HepG2 (cell line): ENCODE data around the gene GAS5. TPM values are rescaled to one million over a fixed set of nuclear protein-coding genes. Genes with fewer than 3 reads are reported as not detected.

Experiments used
- ATAC-seq: fragments of 200-7000 bp; cut with Tn5 transposase; 3 replicates; pipeline ENCODE4 v1.9.1; 2020; ENCODE audit warnings: mild to moderate bottlenecking, moderate library complexity
- BruUV-seq: library from RNA; stranded (reverse); fragments of 400-500 nt; replicated peaks from 2 replicates; lab custom pipeline; 2021; lab: Mats Ljungman, UMichigan
- CTCF ChIA-PET: fragments of 300-600 bp; formaldehyde crosslinking; extraction: SDS; loops from one replicate; lab custom pipeline; 2021; ENCODE audit warnings: low total read pairs, inconsistent platforms, low intra/inter-chr PET ratio; lab: Yijun Ruan, JAX
- POLR2A ChIA-PET: fragments of 350-600 bp; sonication (Branson Sonifier 250); formaldehyde crosslinking; loops from one replicate; lab custom pipeline; 2020; ENCODE audit warnings: antibody characterized with exemption, inconsistent platforms; lab: Yijun Ruan, JAX
- DNase-seq: peaks from one replicate; pipeline ENCODE4 v3.0.0-alpha.2; 2015; ENCODE audit warnings: low spot score
- FAIRE-seq: peaks from 3 replicates; lab custom pipeline; 2011; peaks lifted over from hg19 to GRCh38; lab: Jason Lieb, UNC
- H2AFZ ChIP-seq: one replicate; pipeline ENCODE4 v1.6.1; 2011; ENCODE audit warnings: low read length, inconsistent platforms
- H3K27ac ChIP-seq: fragments of 300-600 bp; 3 replicates; pipeline ENCODE4 v1.8.0; 2011; ENCODE audit warnings: mixed run types, mild to moderate bottlenecking, mixed read lengths, low read length, inconsistent platforms; ENCODE audit not compliant: insufficient read depth; ENCODE audit errors: extremely low read length
- H3K27me3 ChIP-seq, 2 experiments: fragments of 200-600 bp in 1 of 2; 2 replicates in 1 of 2; 3 replicates in 1 of 2; pipeline versions ENCODE4 v1.6.0 to v1.8.0; 2011; ENCODE audit warnings: low read length in 2 of 2, mild to moderate bottlenecking in 2 of 2, moderate library complexity in 2 of 2, inconsistent platforms in 1 of 2; ENCODE audit not compliant: insufficient read depth in 2 of 2, control insufficient read depth in 1 of 2
- H3K36me3 ChIP-seq, 2 experiments: fragments of 200-600 bp in 1 of 2; replicated peaks in 1 of 2; 2 replicates in 1 of 2; 3 replicates in 1 of 2; pipeline versions ENCODE4 v1.5.1 to v1.8.0; 2011; ENCODE audit warnings: low read length in 2 of 2, inconsistent platforms in 1 of 2; ENCODE audit not compliant: insufficient read depth in 2 of 2, control insufficient read depth in 1 of 2
- H3K4me1 ChIP-seq: 2 replicates; pipeline ENCODE4 v1.5.1; 2012; ENCODE audit warnings: low read length, inconsistent platforms; ENCODE audit not compliant: insufficient read depth
- H3K4me2 ChIP-seq: 2 replicates; pipeline ENCODE4 v1.6.0; 2011; ENCODE audit warnings: low read depth, low read length, inconsistent platforms
- H3K4me3 ChIP-seq, 3 experiments: fragments of 200-600 bp in 1 of 3; sonication (generic), shearing (Covaris generic) in 1 of 3; replicated peaks in 1 of 3; 2 replicates each; pipeline ENCODE4 v1.5.1; 2011 to 2016; ENCODE audit warnings: low read length in 3 of 3, inconsistent platforms in 2 of 3, low read depth in 2 of 3, mild to moderate bottlenecking in 2 of 3, control low read depth in 1 of 3, mixed read lengths in 1 of 3; ENCODE audit not compliant: insufficient read depth in 1 of 3
- H3K79me2 ChIP-seq: one replicate; pipeline ENCODE4 v1.6.1; 2011; ENCODE audit warnings: low read length, inconsistent platforms; ENCODE audit not compliant: insufficient read depth
- H3K9ac ChIP-seq: 2 replicates; pipeline ENCODE4 v1.6.0; 2011; ENCODE audit warnings: mild to moderate bottlenecking, low read depth, low read length, inconsistent platforms; ENCODE audit not compliant: insufficient read depth
- H3K9me3 ChIP-seq: 2 replicates; pipeline ENCODE4 v1.5.1; 2012; ENCODE audit warnings: mild to moderate bottlenecking, low read length
- H4K20me1 ChIP-seq: 2 replicates; pipeline ENCODE4 v1.6.0; 2011; ENCODE audit warnings: inconsistent platforms, mild to moderate bottlenecking, low read length, moderate library complexity; ENCODE audit not compliant: insufficient read depth
- GPBP1L1 ChIP-seq: sonication (generic); formaldehyde crosslinking; IDR thresholded peaks from 2 replicates; pipeline ENCODE4 v1.5.0; 2020; ENCODE audit warnings: mild to moderate bottlenecking, missing genetic modification reagents
- SALL1 ChIP-seq: sonication (generic); formaldehyde crosslinking; IDR thresholded peaks from 2 replicates; pipeline ENCODE4 v1.8.0; 2022; ENCODE audit warnings: mild to moderate bottlenecking, missing genetic modification reagents
- TBL1XR1 ChIP-seq: fragments of 150-350 bp; IDR thresholded peaks from 2 replicates; pipeline ENCODE4 v1.6.1; 2014; ENCODE audit warnings: borderline replicate concordance, low read length; ENCODE audit not compliant: partially characterized antibody
- ZNF276 ChIP-seq: sonication (generic); formaldehyde crosslinking; IDR thresholded peaks from 2 replicates; pipeline ENCODE4 v1.4.0; 2020; ENCODE audit warnings: mild to moderate bottlenecking, low read depth, missing genetic modification reagents
- ZNF746 ChIP-seq: sonication (generic); formaldehyde crosslinking; IDR thresholded peaks from 2 replicates; pipeline ENCODE4 v1.8.0; 2022; ENCODE audit warnings: mild to moderate bottlenecking, missing genetic modification reagents
- ZNF883 ChIP-seq: sonication (generic); formaldehyde crosslinking; IDR thresholded peaks from 2 replicates; pipeline ENCODE4 v1.5.1; 2020; ENCODE audit warnings: mild to moderate bottlenecking, missing genetic modification reagents; ENCODE audit errors: not compliant biosample characterization
- WGBS: methylation state at CpG from one replicate; pipeline ENCODE4 v1.1.6; 2017; ENCODE audit warnings: low lambda C conversion rate; 5-methylcytosine and 5-hydroxymethylcytosine counted together
- in situ Hi-C: cut with HindIII; loops from 2 replicates; pipeline ENCODE4 v1.10.0; 2017; ENCODE audit warnings: low pct_unique_long_range_greater_than_20kb; ENCODE audit not compliant: extremely low pct_ligation_motif_present
- intact Hi-C: fragments of 100-400 bp; cut with micrococcal nuclease; formaldehyde crosslinking; loops from one replicate; pipeline ENCODE4 v1.10.0; 2022; ENCODE audit not compliant: unreplicated experiment
- polyA plus RNA-seq, 8 experiments: library from polyadenylated mRNA; depleted of rRNA in 3 of 8; stranded (reverse) in 7 of 8; unstranded in 1 of 8; fragments of >200 nt; fragmentation: Illumina TruSeq in 4 of 8; extraction: Trizol in 4 of 8; gene quantifications; 2 replicates each; pipeline versions ENCODE4 v1.2.1 to v1.2.3, GENCODE V29; 2011 to 2016; ENCODE audit warnings: low read depth in 4 of 8, missing spikeins in 1 of 8, mixed read lengths in 1 of 8; ENCODE audit not compliant: insufficient read depth in 1 of 8
- total RNA-seq, 5 experiments: library from RNA; depleted of rRNA; stranded (reverse); fragments of >200 nt; fragmentation: Illumina TruSeq; extraction: Trizol; gene quantifications; 2 replicates each; pipeline ENCODE4 v1.2.3, GENCODE V29; 2016; ENCODE audit warnings: low read depth in 1 of 5

GAS5 gene
- total and polyA plus RNA-seq, 2 of the 13 experiments (the other 11 are each of a cell fraction or from before 2014, with no cell fraction given): 352 to 738 TPM

GRCh38 chr1:173894189-173894588 is 26.4 kb upstream of the GAS5 start:
- no peak for ATAC-seq
- WGBS: 88% methylated on average over 3 of the region's 3 CpGs
- H3K9me3 ChIP-seq: no peaks in the 10 kb centered on the region
- no peak for FAIRE-seq
- H3K27me3 ChIP-seq: no peaks in the 10 kb centered on the region
- H4K20me1 ChIP-seq: no peaks in the 10 kb centered on the region
- TF ChIP-seq TBL1XR1 (no peak), ZNF746 (CRISPR knock-in tag) (no peak), ZNF276 (CRISPR knock-in tag) (no peak), SALL1 (CRISPR knock-in tag) (no peak), ZNF883 (CRISPR knock-in tag) (no peak), GPBP1L1 (no peak)
- H3K4me3 ChIP-seq: no peak overlapping the region
- ChIA-PET POLR2A (no interaction called here), CTCF (no interaction called here)
- no peak for DNase-seq
- in situ Hi-C loops: no loop called here
- no peak overlapping the region for H2AFZ ChIP-seq
- H3K9ac ChIP-seq: no peak overlapping the region
- intact Hi-C loops: no loop called here
- H3K4me2 ChIP-seq: no peak overlapping the region
- H3K36me3 ChIP-seq: no peaks in the 10 kb centered on the region
- H3K4me1 ChIP-seq: no peaks in the 10 kb centered on the region
- H3K27ac ChIP-seq: no peak overlapping the region
- BruUV-seq: no TSS peak
- no peaks in the 10 kb centered on the region for H3K79me2 ChIP-seq
